Erythroblast (primary cell): ENCODE results near the gene RTCB.
"Not testable (repeated sequence)": the region's sequence is repeated elsewhere in the genome, so short reads cannot be mapped to it uniquely, and the experiment has no call there.

ENCODE experiments used
- GATA1 ChIP-seq: IDR thresholded peaks from 2 replicates; pipeline ENCODE4 v1.6.1; 2011; ENCODE audit warnings: low read depth, mild to moderate bottlenecking, control low read depth, low read length, moderate library complexity
- POLR2A ChIP-seq: IDR thresholded peaks from 2 replicates; pipeline ENCODE4 v1.6.1; 2011; ENCODE audit warnings: mild to moderate bottlenecking, low read length

- TF ChIP-seq POLR2A, GATA1: not testable (repeated sequence)
Measured at GRCh38 chr22:32351875-32352274, 60.2 kb downstream of the RTCB start.
